ENCODE results near the gene EGFL8. TPM values are rescaled to one million over a fixed set of nuclear protein-coding genes. Genes with fewer than 3 reads are reported as not detected.

Gene EGFL8
- total and polyA plus RNA-seq, 9 of the 15 experiments (the other 6 are each of a cell fraction or from before 2014, with no cell fraction given): 2.2 to 47.4 (median 14.2) TPM

DNA sequence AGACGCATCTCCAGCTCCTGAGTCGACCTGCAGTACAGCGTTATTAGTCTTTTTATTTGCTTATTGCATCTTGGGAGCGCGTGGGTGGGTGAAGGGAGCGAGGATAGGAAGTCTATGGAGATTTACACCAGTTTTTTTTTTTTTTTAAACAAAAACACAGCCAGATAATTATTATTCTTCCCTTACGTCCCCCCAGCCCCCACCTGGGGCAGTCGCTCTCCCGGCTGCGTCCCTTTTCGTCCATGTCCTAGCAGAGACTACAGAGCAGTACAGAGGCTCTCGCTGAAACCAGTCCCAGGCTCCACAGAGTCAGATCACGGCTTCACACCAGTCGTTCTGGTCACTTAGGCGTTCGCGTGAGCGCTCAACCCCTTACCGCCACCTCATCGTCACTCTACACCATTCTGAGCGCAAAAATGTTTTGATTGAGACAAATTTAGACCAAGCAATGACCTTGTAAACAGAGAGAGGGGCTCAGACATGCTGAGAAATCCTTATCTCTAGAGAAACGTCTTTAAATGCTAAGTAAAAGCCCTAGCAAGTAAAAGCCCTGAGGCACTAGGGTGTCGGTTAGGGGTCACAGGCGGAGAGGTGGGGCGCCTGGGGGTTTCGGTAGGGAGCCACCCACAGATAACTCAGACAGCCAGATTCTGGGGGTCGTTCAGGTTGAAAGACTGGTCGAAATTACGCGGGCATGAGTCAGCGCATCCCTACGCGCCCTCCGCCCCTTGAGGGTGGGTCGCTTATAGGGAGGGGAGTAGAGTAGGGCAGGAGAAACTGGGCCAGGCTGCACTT is 11.4 kb upstream of the EGFL8 start (continued):
- TF ChIP-seq, protein P1, sequence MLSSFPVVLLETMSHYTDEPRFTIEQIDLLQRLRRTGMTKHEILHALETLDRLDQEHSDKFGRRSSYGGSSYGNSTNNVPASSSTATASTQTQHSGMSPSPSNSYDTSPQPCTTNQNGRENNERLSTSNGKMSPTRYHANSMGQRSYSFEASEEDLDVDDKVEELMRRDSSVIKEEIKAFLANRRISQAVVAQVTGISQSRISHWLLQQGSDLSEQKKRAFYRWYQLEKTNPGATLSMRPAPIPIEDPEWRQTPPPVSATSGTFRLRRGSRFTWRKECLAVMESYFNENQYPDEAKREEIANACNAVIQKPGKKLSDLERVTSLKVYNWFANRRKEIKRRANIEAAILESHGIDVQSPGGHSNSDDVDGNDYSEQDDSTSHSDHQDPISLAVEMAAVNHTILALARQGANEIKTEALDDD (IDR thresholded peaks at IDR 0.05): peak; percentile 46; the same call in 1 of the 2 replicates
- TF ChIP-seq ZNF24 (IDR thresholded peaks at IDR 0.05): no peak
- TF ChIP-seq CBX3 (IDR thresholded peaks at IDR 0.05; ENCODE audit: borderline replicate concordance in 1 of 2, low read length in 2 of 2): peak in 1 of 2 experiments; percentile 12; a peak in 1 of 3 replicates
- no peak for TF ChIP-seq ZSCAN29 (IDR thresholded peaks at IDR 0.05)
- TF ChIP-seq, protein P2, sequence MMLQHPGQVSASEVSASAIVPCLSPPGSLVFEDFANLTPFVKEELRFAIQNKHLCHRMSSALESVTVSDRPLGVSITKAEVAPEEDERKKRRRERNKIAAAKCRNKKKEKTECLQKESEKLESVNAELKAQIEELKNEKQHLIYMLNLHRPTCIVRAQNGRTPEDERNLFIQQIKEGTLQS (IDR thresholded peaks at IDR 0.05): peak; percentile 55
- TF ChIP-seq, protein P2 (CRISPR knock-in tag; conservative IDR thresholded peaks at IDR 0.05): no peak
- TF ChIP-seq PRPF4 (IDR thresholded peaks at IDR 0.05; ENCODE audit: insufficient read depth, low read depth, low read length, poor library complexity, severe bottlenecking): no peak
- no peak for TF ChIP-seq ZNF263 (CRISPR knock-in tag; IDR thresholded peaks at IDR 0.05; ENCODE audit: borderline replicate concordance)
- no peak for TF ChIP-seq NFIC (IDR thresholded peaks at IDR 0.05)
- TF ChIP-seq, protein P3, sequence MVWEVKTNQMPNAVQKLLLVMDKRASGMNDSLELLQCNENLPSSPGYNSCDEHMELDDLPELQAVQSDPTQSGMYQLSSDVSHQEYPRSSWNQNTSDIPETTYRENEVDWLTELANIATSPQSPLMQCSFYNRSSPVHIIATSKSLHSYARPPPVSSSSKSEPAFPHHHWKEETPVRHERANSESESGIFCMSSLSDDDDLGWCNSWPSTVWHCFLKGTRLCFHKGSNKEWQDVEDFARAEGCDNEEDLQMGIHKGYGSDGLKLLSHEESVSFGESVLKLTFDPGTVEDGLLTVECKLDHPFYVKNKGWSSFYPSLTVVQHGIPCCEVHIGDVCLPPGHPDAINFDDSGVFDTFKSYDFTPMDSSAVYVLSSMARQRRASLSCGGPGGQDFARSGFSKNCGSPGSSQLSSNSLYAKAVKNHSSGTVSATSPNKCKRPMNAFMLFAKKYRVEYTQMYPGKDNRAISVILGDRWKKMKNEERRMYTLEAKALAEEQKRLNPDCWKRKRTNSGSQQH (CRISPR knock-in tag; IDR thresholded peaks at IDR 0.05): no peak
- TF ChIP-seq, protein P4, sequence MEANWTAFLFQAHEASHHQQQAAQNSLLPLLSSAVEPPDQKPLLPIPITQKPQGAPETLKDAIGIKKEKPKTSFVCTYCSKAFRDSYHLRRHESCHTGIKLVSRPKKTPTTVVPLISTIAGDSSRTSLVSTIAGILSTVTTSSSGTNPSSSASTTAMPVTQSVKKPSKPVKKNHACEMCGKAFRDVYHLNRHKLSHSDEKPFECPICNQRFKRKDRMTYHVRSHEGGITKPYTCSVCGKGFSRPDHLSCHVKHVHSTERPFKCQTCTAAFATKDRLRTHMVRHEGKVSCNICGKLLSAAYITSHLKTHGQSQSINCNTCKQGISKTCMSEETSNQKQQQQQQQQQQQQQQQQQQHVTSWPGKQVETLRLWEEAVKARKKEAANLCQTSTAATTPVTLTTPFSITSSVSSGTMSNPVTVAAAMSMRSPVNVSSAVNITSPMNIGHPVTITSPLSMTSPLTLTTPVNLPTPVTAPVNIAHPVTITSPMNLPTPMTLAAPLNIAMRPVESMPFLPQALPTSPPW (CRISPR knock-in tag; IDR thresholded peaks at IDR 0.05): peak; percentile 38; the same call in 1 of the 2 replicates
- no peak for TF ChIP-seq TCF7L2 (IDR thresholded peaks at IDR 0.05; ENCODE audit: low read depth, low read length)
- TF ChIP-seq, protein P5, sequence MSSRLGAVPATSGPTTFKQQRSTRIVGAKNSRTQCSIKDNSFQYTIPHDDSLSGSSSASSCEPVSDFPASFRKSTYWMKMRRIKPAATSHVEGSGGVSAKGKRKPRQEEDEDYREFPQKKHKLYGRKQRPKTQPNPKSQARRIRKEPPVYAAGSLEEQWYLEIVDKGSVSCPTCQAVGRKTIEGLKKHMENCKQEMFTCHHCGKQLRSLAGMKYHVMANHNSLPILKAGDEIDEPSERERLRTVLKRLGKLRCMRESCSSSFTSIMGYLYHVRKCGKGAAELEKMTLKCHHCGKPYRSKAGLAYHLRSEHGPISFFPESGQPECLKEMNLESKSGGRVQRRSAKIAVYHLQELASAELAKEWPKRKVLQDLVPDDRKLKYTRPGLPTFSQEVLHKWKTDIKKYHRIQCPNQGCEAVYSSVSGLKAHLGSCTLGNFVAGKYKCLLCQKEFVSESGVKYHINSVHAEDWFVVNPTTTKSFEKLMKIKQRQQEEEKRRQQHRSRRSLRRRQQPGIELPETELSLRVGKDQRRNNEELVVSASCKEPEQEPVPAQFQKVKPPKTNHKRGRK (tag; IDR thresholded peaks at IDR 0.05): peak; percentile 34; the same call in 1 of the 2 replicates
- no peak for TF ChIP-seq POLR2B (IDR thresholded peaks at IDR 0.05; ENCODE audit: low read depth, partially characterized antibody)
- TF ChIP-seq ZFX (CRISPR knock-in tag; IDR thresholded peaks at IDR 0.05): no peak
- TF ChIP-seq GATAD2B (IDR thresholded peaks at IDR 0.05; ENCODE audit: borderline replicate concordance): peak; percentile 30; the same call in 1 of the 2 replicates
- TF ChIP-seq OTX1 (CRISPR knock-in tag; IDR thresholded peaks at IDR 0.05): no peak
- no peak for TF ChIP-seq ZBED1 (IDR thresholded peaks at IDR 0.05)
- TF ChIP-seq GATAD2A (IDR thresholded peaks at IDR 0.05): peak; percentile 89
- TF ChIP-seq NR2C1 (IDR thresholded peaks at IDR 0.05): no peak
- peak; percentile 12; the same call in 1 of the 2 replicates for TF ChIP-seq NR2C1 (tag; IDR thresholded peaks at IDR 0.05)
- TF ChIP-seq, protein P6, sequence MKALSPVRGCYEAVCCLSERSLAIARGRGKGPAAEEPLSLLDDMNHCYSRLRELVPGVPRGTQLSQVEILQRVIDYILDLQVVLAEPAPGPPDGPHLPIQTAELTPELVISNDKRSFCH (CRISPR knock-in tag; IDR thresholded peaks at IDR 0.05): no peak
- TF ChIP-seq, protein P6 (tag; IDR thresholded peaks at IDR 0.05): 0 out of 2 replicates have a peak, but pooled peaks have one; percentile 18

Data from K562 (cell line).